SK-N-MC (cell line): Measurements from ENCODE around the gene GMDS.
A peak's percentile ranks its signal among the peaks of the same experiment; 100 is the strongest.

Source experiments
- DNase-seq: peaks from one replicate; pipeline ENCODE4 v3.0.0-alpha.2; 2011; ENCODE audit warnings: low read depth, low spot score
- H3K27ac ChIP-seq: fragments of 200-600 bp; sonication (generic); 2 replicates; pipeline ENCODE4 v1.5.1; 2016; ENCODE audit warnings: mixed run types
- H3K36me3 ChIP-seq: fragments of 200-600 bp; sonication (generic); 2 replicates; pipeline ENCODE4 v1.6.1; 2017; ENCODE audit warnings: antibody characterized with exemption, low read length, mixed read lengths; ENCODE audit not compliant: insufficient read depth
- H3K4me3 ChIP-seq: fragments of 200-600 bp; sonication (generic); 2 replicates; pipeline ENCODE4 v1.5.1; 2016
- H3K9ac ChIP-seq: fragments of 200-600 bp; sonication (generic); 2 replicates; pipeline ENCODE4 v1.8.0; 2017; ENCODE audit warnings: mixed run types, mixed read lengths; ENCODE audit not compliant: insufficient read length
- H3K9me3 ChIP-seq: fragments of 200-600 bp; sonication (generic); 2 replicates; pipeline ENCODE4 v1.6.1; 2017; ENCODE audit warnings: low read depth, mild to moderate bottlenecking, antibody characterized with exemption, low read length, moderate library complexity, mixed read lengths
- EZH2 ChIP-seq: fragments of 200-600 bp; sonication (generic); IDR thresholded peaks from one replicate; pipeline ENCODE4 v1.6.1; 2017; ENCODE audit warnings: antibody characterized with exemption
- FOXP2 ChIP-seq: optimal IDR thresholded peaks from 2 replicates; pipeline ENCODE3; 2011; ENCODE audit warnings: mild to moderate bottlenecking, moderate library complexity; ENCODE audit not compliant: insufficient read depth; ENCODE audit errors: extremely low read length, control extremely low read depth
- POLR2AphosphoS5 ChIP-seq: IDR thresholded peaks from 2 replicates; pipeline ENCODE4 v1.6.1; 2012; ENCODE audit warnings: mild to moderate bottlenecking, low read depth, low read length, borderline replicate concordance

The GMDS gene

DNA sequence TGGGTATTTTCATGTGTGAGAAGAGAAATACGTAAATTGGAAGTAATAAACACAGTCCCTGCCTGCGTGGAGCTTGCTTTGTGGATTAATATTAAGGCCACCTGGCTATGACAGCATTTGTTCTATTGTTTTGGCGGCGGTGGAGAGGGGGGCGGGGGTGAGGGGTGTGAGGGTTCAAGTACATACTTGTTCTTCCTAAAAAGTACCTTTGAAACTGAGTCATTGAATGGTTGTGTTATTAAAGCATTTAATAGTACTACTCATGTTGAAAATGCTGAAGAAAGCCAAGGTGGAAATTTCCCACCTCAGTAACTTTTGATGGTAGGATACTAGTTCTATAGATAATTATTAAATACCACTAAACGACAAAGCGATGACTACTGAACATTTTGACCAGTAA is 540.7 kb downstream of the GMDS start:
- Histone ChIP-seq H3K9me3 (no peaks in the 10 kb centered on the region), H3K27ac (no peak overlapping the region), H3K9ac (no peak overlapping the region), H3K4me3 (no peak overlapping the region), H3K36me3 (no peaks in the 10 kb centered on the region)
- TF ChIP-seq FOXP2 = no peak
- no peak for TF ChIP-seq POLR2AphosphoS5
- TF ChIP-seq EZH2 = no peak
- no peak for DNase-seq

DNA sequence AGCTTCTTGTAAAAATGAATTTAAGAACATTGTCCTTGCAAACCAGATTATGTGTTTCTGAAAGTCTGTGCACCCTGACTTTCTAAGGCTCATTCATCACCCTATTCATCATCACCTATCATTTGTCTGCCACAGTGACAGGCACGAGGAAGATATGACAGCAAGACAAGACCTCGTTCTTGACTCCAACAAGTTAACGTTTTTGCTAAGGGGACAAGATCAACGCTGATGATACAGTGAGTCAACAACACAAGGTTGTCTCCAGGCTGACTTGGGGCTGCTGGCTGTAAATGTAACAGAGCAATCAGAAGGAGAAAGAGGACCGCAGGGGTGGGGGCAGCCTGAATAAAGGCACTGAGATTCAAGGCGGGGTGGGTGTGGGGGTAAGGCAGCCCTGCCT is 541.5 kb downstream of the GMDS start:
- Histone ChIP-seq H3K9me3 (no peaks in the 10 kb centered on the region), H3K36me3 (no peaks in the 10 kb centered on the region), H3K9ac (no peak overlapping the region), H3K27ac (no peak overlapping the region), H3K4me3 (no peak overlapping the region)
- TF ChIP-seq EZH2 (no peak), FOXP2 (no peak), POLR2AphosphoS5 (no peak)
- no peak for DNase-seq

DNA sequence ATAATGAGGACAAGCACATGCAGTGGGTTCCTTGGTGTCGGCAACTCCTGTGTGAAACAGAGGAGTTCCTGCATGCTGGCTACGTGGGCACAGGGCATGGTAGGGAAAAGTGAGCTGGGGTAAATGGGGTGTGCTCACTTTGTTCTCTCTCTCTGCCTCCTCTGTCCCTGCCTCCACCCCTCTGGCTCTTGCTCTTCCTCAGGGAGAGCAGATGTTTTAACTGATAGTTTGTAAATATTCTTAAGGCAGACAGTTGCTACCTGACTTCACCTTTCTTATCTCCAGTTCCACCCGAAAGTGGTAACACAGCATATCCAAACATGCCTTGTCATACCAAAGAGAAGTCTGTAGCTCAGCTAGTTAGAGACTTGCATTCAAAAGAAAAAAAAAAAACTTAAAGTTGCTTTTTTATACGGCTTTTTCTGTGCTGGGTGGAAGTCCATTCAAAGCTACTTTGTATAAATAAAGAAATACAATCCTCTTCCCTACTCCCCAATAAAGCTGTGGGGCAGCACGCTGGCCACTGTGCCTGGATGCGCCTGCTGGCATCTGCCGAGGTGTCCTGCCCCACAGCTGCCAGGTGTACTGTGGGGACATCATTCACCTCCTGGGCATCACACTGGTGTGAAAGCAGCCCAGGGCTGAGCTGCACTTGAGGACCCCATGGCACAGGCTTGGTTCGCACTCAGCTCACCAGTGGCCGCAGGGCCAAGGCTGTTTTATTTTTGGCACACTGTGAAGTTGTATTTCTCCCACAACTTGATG is 542.1 kb downstream of the GMDS start:
- Histone ChIP-seq H3K27ac (no peak overlapping the region), H3K9me3 (no peaks in the 10 kb centered on the region), H3K36me3 (no peaks in the 10 kb centered on the region), H3K9ac (no peak overlapping the region), H3K4me3 (no peak overlapping the region)
- no peak for TF ChIP-seq FOXP2
- TF ChIP-seq EZH2 = no peak
- TF ChIP-seq POLR2AphosphoS5 = no peak
- DNase-seq = no peak

DNA sequence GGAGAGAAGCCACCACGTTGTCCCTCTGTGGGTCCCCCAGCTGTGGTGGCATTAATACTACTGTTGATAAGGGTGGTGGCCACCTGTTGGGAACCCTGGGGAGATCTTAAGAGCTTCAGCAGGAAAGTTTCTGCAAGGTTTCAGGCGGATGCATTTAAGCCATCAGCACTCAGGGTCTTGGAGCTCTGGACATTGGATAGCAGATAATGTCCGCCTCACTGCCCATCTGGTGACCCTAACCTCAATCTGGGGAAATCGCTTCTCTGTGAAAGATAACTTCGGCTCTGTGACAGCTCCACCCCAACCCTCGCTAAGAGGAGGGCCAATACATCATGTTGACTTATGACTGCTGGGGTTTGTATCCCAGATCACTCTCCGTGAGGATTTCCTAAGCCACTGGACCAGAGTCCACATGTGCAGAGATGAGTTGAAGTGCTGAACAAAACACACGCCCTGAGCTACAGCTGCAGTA is 542.8 kb downstream of the GMDS start:
- no peaks in the 10 kb centered on the region for H3K36me3 ChIP-seq
- H3K4me3 ChIP-seq = no peak overlapping the region
- no peak overlapping the region for H3K9ac ChIP-seq
- no peak overlapping the region for H3K27ac ChIP-seq
- DNase-seq = no peak
- no peak for TF ChIP-seq POLR2AphosphoS5
- TF ChIP-seq EZH2 = no peak
- no peak for TF ChIP-seq FOXP2
- H3K9me3 ChIP-seq = no peaks in the 10 kb centered on the region

DNA sequence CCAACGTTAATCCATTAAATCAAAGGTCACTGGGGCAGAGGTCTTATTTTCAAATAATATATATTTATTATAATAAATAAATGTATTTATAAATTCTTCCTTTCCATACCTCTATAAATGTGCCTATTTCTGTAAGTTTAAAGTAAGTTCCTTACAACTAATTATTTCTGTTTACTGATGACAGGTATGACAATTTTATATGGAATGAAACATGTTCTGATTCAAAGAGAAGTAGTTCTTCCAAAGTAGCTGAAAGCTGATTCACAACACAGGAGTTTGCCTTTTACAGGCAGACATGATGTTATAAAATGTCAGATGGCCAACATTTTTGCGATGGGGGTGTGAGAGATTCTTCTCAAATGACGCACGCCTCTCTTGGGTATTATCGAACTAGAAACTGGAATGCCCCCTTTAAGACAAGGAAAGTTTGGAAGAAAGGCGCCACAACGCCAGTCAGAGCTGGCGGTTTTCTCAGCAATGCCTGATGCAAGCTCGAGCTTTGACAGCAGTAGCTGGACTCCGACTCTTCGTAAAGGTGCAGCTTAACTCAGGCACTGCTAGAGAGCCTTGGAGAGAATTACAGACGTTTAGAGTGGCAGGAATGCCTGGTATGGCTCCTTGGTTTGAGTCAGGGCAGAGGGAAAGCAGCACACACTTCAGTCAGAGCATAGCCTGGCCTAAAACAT is 543.6 kb downstream of the GMDS start:
- Histone ChIP-seq H3K36me3 (no peaks in the 10 kb centered on the region), H3K27ac (no peak overlapping the region), H3K9me3 (no peaks in the 10 kb centered on the region), H3K4me3 (no peak overlapping the region), H3K9ac (no peak overlapping the region)
- no peak for TF ChIP-seq FOXP2
- no peak for TF ChIP-seq EZH2
- TF ChIP-seq POLR2AphosphoS5 = no peak
- DNase-seq = no peak

DNA sequence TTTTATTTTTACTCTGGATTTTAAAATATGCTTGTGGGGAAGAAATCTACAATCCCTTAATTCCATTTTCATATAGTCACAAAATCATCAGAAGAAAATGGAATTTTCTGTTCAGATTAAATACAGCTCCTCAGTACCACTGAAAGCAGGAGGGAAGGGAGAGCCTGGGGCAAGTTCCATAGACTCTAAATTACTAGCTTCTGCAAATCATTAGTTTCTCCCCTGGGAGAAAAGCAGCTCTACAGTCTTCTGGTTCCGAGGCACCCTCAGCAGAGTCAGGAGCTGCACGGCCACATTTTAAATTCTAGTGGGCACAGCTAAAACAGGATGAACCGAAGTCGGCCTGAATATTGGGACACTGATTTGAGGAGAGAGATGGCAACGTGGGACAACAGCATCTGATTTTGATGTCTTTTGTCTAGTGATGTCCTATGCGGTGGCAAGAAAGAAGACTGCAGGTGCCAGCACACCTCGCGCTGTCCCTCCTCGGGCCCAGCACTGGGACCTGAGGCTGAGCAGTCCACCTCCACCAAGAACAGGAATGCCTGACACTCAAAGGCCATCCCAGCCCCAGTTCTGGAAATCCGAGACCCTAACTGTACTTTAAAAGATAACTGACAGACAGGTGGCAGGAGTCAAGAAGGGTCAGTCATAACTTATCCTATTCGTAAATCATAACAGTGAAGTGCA is 545.0 kb downstream of the GMDS start:
- H3K9me3 ChIP-seq = no peaks in the 10 kb centered on the region
- no peaks in the 10 kb centered on the region for H3K36me3 ChIP-seq
- no peak overlapping the region for H3K4me3 ChIP-seq
- 0 out of 2 replicates have a peak overlapping the region, but pooled peaks have one; percentile 16 for H3K27ac ChIP-seq
- DNase-seq = no peak
- H3K9ac ChIP-seq = peak overlapping the region; percentile 8
- no peak for TF ChIP-seq FOXP2
- no peak for TF ChIP-seq EZH2
- no peak for TF ChIP-seq POLR2AphosphoS5

DNA sequence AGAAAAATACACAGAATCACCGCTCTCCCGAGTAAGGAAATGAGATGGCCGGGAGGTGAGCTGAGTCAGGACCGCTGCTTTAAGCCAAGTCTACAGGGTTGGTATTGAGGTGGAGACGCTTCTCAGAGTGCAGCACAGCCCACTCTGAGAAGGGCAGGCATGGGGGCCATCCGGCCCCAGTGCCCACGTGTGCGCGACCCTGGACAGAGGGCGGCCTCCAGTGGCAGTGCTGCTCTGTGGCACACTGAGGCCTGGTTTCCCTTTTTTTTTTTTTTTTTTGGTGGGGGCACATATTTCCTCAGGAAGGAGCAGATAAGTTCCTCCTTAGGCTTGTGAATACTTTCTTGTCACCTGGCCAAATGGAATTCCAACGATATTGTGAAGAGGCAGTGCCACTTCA is 546.9 kb downstream of the GMDS start:
- no peak overlapping the region for H3K9ac ChIP-seq
- no peaks in the 10 kb centered on the region for H3K36me3 ChIP-seq
- H3K27ac ChIP-seq = no peak overlapping the region
- no peak overlapping the region for H3K4me3 ChIP-seq
- TF ChIP-seq EZH2 (no peak), POLR2AphosphoS5 (no peak), FOXP2 (no peak)
- no peaks in the 10 kb centered on the region for H3K9me3 ChIP-seq
- DNase-seq = no peak

DNA sequence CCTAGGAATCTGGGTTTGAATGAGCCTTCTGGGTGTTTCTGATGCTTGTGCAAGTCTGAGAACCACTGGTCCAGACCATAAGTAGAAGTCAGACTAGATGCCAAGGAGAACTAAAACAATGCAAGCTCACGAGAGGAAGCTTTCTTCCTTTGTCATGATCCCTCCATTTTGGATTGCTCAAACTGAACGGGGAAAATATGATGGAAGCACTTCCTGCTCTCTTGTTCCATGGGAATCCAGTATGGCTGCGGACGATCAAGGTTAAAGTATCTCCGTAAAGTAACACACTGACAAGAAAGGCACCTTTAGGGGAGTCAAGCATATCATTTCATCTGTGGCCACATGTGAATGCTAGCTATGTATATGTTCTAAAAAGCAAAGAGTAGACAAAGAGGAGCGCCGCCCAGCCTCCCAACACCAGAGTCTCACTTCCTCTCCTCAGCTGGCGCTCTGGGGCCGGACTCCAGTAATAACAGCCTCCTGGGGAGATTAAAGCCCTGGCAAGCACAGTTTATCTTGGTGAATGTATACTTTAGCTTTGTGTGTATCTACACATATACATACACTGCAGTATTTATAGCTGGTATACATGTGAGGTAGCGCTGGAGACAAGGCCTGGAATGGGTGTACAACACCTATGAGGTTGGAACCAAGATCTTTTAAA is 547.6 kb downstream of the GMDS start:
- no peaks in the 10 kb centered on the region for H3K36me3 ChIP-seq
- no peak overlapping the region for H3K27ac ChIP-seq
- no peak overlapping the region for H3K4me3 ChIP-seq
- TF ChIP-seq FOXP2 (no peak), EZH2 (no peak), POLR2AphosphoS5 (no peak)
- no peak overlapping the region for H3K9ac ChIP-seq
- H3K9me3 ChIP-seq = no peaks in the 10 kb centered on the region
- no peak for DNase-seq
